ENCODE data around the gene PANK3. TPM values are rescaled to one million over a fixed set of nuclear protein-coding genes. Genes with fewer than 3 reads are reported as not detected.
"Not testable (repeated sequence)": the region's sequence is repeated elsewhere in the genome, so short reads cannot be mapped to it uniquely, and the experiment has no call there.

The PANK3 gene
- total RNA-seq, 1 donor from 2014 or later: 57.7 TPM

GRCh38 chr5:168599826-168600225 is 20.7 kb upstream of the PANK3 start:
- Mint-ChIP-seq H3K36me3 (ENCODE audit: low read depth) (no peaks in the 10 kb centered on the region), H3K27me3 (peaks cover 32% of the 10 kb centered on the region), H3K27ac (no peak overlapping the region), H3K4me1 (no peaks in the 10 kb centered on the region), H3K9me3 (no peaks in the 10 kb centered on the region), H3K4me3 (no peak overlapping the region)
- DNase-seq (no peak), ATAC-seq (ENCODE audit: low read depth) (no peak)
- intact Hi-C loops (cut with micrococcal nuclease): no loop called here
- no peak for TF ChIP-seq CTCF (IDR thresholded peaks at IDR 0.05)
- ChIA-PET POLR2A (no interaction called here), CTCF (no interaction called here)

DNA sequence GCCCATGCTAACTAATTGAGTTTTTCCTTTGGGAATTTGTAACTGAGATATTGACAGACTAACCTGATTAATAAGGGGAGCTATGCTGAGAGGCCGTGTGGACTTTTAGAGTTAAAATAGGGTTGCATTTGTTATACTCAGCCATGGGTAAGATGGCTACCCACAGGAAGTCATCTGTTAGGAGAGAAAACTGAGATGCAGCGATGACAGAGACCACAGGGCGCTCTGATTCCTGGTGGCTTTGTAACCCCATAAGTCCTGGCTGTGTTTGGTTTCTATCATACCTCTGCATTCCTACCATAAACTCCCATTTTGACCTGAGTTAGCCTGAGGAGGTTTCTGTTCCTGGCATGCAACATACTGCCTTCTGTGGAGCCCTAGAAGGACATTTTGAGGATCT is 19.5 kb upstream of the PANK3 start:
- ATAC-seq (ENCODE audit: low read depth) (no peak), DNase-seq (no peak)
- intact Hi-C loops (cut with micrococcal nuclease): no loop called here
- Mint-ChIP-seq H3K27me3 (peaks cover 40% of the 10 kb centered on the region), H3K36me3 (ENCODE audit: low read depth) (no peaks in the 10 kb centered on the region), H3K9me3 (no peaks in the 10 kb centered on the region), H3K27ac (no peak overlapping the region), H3K4me3 (no peak overlapping the region), H3K4me1 (no peaks in the 10 kb centered on the region)
- POLR2A ChIA-PET: no interaction called here
- CTCF ChIA-PET: no interaction called here
- TF ChIP-seq CTCF (IDR thresholded peaks at IDR 0.05): no peak

DNA sequence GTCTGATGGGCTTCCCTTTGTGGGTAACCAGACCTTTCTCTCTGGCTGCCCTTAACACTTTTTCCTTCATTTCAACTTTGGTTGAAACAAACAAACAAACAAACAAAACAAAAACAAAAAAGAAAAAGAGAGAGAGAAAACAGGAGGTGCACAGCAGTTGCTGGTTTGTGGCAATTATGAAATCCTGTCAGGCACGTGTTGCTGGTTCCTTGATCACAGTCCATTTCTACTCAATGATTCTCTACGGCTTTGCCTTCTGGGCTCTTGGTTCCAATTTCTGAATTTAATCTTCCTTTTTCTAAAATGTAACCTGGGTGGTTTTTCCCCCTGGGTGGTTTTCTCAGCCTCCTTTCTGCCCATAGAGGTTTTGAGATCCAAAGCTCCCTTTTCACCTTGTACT is 17.8 kb upstream of the PANK3 start:
- H3K27me3 Mint-ChIP-seq: peaks cover 40% of the 10 kb centered on the region
- ChIA-PET CTCF (no interaction called here), POLR2A (no interaction called here)
- intact Hi-C loops (cut with micrococcal nuclease): no loop called here
- H3K4me1 Mint-ChIP-seq: no peaks in the 10 kb centered on the region
- H3K9me3 Mint-ChIP-seq: no peaks in the 10 kb centered on the region
- H3K36me3 Mint-ChIP-seq (ENCODE audit: low read depth): no peaks in the 10 kb centered on the region
- ATAC-seq (ENCODE audit: low read depth) (no peak), DNase-seq (no peak)
- no peak for TF ChIP-seq CTCF (IDR thresholded peaks at IDR 0.05)
- H3K27ac Mint-ChIP-seq: no peak overlapping the region
- H3K4me3 Mint-ChIP-seq: no peak overlapping the region

GRCh38 chr5:168596122-168596521 is 17.0 kb upstream of the PANK3 start:
- H3K27me3 Mint-ChIP-seq: peaks cover 40% of the 10 kb centered on the region
- CTCF ChIA-PET, H3K9me3 Mint-ChIP-seq: not testable (repeated sequence)

GRCh38 chr5:168592014-168592368 is 12.8 kb upstream of the PANK3 start:
- no peaks in the 10 kb centered on the region for H3K4me1 Mint-ChIP-seq
- TF ChIP-seq CTCF (IDR thresholded peaks at IDR 0.05): no peak
- DNase-seq (no peak), ATAC-seq (ENCODE audit: low read depth) (no peak)
- no peak overlapping the region for H3K4me3 Mint-ChIP-seq
- CTCF ChIA-PET: no interaction called here
- H3K27ac Mint-ChIP-seq: no peak overlapping the region
- no peaks in the 10 kb centered on the region for H3K9me3 Mint-ChIP-seq
- POLR2A ChIA-PET: no interaction called here
- peaks cover 33% of the 10 kb centered on the region for H3K27me3 Mint-ChIP-seq
- intact Hi-C loops (cut with micrococcal nuclease): no loop called here
- no peaks in the 10 kb centered on the region for H3K36me3 Mint-ChIP-seq (ENCODE audit: low read depth)

More at GRCh38 chr5:168596122-168596521, 17.0 kb upstream of the PANK3 start:
- H3K4me3 Mint-ChIP-seq; H3K36me3 Mint-ChIP-seq (ENCODE audit: low read depth); DNase-seq; ATAC-seq (ENCODE audit: low read depth); H3K4me1 Mint-ChIP-seq; POLR2A ChIA-PET; H3K27ac Mint-ChIP-seq; intact Hi-C loops (cut with micrococcal nuclease): not testable (repeated sequence)

- peaks cover 34% of the 10 kb centered on the region for H3K27me3 Mint-ChIP-seq
- H3K4me1 Mint-ChIP-seq: no peaks in the 10 kb centered on the region
- no peak overlapping the region for H3K27ac Mint-ChIP-seq
- no peak for ATAC-seq (ENCODE audit: low read depth)
- intact Hi-C loops (cut with micrococcal nuclease): no loop called here
- POLR2A ChIA-PET: no interaction called here
- CTCF ChIA-PET: no interaction called here
- no peaks in the 10 kb centered on the region for H3K9me3 Mint-ChIP-seq
- no peak for DNase-seq
- TF ChIP-seq CTCF (IDR thresholded peaks at IDR 0.05): no peak
- no peak overlapping the region for H3K4me3 Mint-ChIP-seq
- no peaks in the 10 kb centered on the region for H3K36me3 Mint-ChIP-seq (ENCODE audit: low read depth)
Measured at GRCh38 chr5:168591302-168592013, 12.3 kb upstream of the PANK3 start.
